GM21423 (cell line): ENCODE data around the gene KIF25.

Experiments
- ATAC-seq: cut with Tn5 transposase; IDR thresholded peaks from one replicate; pipeline ENCODE4 v1.9.1; 2021; ENCODE audit warnings: mild to moderate bottlenecking, moderate library complexity; ENCODE audit not compliant: unreplicated experiment

Gene KIF25, protein sequence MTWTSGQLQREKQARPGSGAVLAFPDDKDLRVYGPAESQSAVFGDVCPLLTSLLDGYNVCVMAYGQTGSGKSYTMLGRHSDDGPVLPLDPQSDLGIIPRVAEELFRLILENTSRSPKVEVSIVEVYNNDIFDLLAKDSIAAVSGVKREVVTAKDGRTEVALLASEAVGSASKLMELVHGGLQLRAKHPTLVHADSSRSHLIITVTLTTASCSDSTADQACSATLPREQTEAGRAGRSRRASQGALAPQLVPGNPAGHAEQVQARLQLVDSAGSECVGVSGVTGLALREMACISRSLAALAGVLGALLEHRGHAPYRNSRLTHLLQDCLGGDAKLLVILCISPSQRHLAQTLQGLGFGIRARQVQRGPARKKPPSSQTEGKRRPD

GRCh38 chr6:167997642-167998041 is at the start of gene KIF25:
Gene KIF25 (plus strand): TSS chr6:167997671. CDS start chr6:168029586, 31,915 bp downstream.
- ATAC-seq, result no peak

DNA sequence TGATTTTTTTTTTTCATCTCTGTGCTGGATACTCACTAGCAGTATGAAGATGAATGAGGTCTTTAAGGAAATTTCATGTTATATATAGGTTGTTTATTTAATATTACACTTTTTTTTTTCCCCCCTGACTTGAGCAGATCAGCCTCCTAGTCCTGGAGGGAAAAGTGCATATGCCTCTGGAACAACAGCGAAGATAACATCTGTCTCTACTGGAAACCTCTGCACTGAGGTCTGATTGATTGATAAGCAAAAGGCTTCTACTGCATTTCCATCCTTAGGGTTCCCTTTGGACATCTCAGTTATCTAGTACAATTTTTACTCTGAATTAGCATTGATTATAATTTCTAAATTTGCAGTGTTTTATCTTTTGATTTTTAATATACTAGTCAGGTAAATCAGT is 49.8 kb upstream of the KIF25 start:
- ATAC-seq, result no peak

DNA sequence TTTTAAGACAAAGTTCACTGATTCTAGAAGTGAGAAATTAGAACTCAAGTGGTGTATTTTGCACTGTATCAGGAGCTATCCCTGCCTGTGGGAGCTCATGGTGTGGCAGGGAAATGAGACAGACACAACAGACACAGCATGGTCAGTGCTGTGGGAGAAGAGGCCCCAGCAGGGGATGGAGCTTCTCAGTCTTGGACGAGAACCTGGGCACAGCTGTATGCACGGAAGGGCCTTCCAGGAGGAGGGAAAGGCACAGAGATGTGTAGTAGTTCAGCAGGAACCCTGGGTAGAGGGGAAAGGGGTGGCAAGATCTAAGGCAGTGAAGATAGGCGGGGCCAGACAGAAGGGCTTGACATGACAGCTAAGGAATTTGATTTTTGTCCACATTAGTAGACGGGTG is 48.8 kb upstream of the KIF25 start:
- no peak for ATAC-seq

DNA sequence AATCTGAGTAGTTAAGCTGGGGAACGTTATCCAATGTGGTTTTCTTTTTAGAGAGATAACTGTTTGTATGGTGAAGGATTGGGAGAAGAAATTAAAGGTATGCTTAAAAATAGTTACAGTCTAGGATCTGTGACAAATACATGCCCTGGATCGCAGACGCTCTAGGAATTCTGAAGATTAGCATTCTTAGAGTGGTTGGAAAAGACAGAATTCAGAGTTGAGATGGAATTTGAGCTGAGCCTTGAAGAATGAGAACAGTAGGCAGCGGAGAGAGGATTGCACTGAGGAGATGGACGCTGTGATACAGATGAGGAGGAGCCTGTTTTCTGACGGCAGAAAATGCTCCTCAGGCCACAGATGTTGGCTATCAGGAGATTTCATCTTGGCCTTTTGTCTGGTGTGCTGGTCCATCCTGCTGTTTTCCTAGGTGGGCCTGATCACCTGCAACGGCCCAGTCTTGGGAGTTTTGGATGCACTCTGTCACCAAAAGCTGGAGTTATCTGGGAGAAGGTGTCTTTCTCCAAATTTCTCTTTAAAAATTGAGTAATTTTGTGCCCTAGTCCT is 48.3 kb upstream of the KIF25 start:
- no peak for ATAC-seq

DNA sequence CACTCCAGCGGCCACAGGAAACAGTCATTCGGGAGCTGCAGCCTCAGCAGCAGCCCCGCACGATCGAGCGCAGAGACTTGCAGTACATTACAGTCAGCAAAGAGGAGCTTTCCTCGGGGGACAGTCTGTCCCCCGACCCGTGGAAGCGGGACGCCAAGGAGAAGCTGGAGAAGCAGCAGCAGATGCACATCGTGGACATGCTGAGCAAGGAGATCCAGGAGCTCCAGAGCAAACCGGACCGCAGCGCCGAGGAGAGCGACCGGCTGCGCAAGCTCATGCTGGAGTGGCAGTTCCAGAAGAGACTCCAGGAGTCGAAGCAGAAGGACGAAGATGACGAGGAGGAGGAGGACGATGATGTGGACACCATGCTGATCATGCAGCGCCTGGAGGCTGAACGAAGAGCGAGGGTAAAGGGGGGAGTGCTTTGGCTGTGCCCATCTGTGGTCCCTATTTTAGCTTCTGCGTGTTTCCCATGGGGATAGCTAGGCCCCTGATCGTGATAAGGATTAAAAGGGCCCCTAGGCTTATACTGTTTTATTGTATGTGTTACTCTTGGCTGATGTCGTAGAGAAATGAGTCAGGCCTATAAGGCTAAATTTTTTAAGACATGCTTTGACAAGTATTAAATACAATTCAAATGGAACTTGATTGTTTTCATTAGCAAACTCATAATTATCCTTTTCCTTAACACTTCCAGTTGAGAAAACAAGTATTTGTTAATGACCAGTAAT is 45.5 kb upstream of the KIF25 start:
- no peak for ATAC-seq

DNA sequence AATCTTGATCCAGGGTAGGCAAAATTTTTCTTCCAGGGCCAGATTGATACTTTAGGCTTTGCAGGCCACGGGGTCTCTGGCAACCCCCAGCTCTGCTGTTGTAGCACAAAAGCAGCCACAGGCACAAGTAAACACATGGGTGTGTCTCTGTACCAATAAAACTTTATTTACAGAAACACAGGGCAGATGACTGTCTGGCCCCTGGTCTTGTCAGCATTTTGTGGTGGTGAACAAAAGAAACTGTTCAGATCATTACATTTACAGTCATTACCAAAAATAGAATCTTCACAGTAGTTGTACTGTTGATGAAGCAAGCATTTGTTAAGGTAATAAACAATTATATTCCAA is 45.0 kb upstream of the KIF25 start:
- ATAC-seq, result no peak

- ATAC-seq, result no peak
These were observed 43.9 kb upstream of the KIF25 start for GRCh38 chr6:167953551-167953950.

DNA sequence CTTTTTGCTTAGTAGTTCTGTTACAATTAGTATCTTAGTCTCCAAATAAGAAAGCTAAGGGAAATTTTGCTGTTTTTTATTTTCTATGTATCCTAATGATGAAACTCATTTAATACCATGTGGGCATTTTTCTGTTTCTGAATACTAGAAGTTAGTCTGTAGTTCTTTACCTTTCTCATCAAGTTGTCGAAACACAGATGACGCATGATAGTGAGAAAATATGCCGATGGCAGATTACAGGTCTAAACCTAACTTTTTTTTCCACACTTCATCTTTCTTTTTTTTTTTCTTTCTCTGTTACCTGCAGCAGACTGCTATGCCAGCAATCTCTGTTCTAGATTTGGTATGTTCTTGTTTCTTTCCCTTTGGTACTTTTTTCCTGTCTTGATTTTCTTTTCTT is 43.3 kb upstream of the KIF25 start:
- ATAC-seq, result no peak

DNA sequence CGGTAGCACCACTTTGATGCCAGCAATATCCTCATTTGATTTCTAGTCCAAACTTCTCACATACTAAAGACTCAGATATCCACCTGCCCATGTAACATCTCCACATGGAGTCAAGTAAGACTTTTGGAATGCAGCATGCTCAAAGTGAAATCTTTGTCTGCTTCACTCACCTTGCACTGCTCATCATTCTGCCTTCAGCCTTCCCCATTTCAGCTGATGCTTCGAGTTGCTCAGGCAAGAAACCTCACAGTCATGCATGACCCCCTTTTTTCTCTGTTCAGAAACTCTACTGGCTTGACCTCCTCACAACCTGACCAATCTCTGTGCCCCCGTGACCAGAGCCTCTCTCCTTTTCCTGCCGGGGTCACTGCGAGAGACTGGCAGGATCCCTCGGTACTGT is 41.0 kb upstream of the KIF25 start:
- no peak for ATAC-seq

GRCh38 chr6:167956983-167957492 is 40.4 kb upstream of the KIF25 start:
- ATAC-seq, result no peak

DNA sequence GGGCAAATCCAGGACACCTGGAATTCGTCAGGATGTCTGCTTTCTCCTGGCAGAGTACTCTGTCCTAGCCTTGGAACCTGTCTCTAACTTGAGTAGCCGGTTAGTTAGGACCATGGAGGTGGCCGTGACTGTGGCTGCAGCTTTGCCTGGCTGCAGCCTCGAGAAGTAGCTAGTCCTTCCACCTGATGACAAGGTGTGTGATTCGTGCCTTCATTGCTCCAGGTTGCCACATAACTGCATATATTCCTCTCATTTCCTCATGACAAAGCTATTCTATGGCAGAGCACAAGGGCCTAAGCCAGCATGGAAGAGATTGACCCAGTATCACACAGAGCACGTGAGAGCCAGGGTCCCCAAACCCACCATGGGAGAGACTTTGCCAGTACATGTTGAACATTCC is 39.8 kb upstream of the KIF25 start:
- ATAC-seq, result no peak

DNA sequence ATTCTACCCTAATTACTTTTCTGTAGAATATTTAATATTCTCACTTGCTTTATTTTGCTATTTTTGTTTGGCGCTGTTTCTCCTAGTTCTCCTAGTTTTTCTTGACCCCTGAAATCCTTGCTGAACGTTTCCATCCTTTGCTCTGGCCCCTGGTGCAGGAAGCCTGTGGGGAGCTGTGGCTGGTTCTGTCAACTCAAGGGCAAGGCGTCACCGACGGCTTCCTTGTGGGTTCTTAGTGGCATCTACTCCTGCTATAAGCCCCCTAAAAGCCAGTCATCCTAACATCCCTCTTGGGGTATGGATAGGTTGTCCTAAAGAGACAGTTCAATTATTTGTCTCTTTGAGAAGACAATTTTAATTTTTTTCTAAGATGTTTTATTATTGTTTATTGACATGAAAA is 36.9 kb upstream of the KIF25 start:
- ATAC-seq, result no peak

DNA sequence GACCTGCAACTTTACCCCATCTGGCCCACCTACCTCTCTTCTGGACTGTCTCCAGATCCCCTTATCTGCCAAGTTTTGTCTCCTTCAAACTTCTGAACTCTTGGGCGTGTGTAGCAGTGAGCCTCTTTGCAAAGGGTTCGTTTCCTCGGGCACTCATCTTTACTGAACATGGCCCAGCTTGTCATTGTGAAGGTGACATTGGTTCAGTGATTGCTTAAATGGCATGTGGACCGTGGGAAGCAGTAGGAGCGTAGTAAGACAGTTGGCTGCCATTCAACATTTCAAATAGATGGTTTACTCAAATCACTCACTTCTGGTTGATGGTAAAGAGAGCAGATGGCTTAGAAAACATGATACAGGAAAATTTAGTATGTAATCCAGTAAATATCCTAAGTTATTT is 34.8 kb upstream of the KIF25 start:
- no peak for ATAC-seq

DNA sequence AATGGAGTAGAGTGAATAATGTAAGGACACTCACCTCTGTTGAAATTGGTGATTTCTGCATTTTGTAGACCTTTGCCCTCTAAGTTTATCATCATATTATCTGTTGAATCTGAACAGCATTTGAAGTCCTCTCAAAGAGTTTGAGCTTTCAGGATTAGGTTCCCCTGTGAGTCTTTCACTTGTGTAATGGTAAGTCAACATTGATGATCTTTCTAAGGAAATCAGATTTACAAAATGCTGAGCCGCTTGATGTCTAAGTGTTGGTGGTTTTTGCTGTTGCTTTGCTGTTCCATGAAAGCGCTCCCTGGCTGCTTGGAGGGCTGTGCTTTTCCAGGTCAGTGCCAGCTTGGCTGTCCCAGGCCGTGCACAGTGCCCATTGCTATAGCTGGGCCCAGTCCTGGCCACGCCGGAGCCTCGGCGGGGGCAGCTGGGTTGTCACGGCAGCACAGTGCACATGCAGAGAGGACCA is 33.8 kb upstream of the KIF25 start:
- ATAC-seq, result no peak

GRCh38 chr6:167965592-167966539 is 31.6 kb upstream of the KIF25 start:
- ATAC-seq, result no peak

- ATAC-seq, result no peak
These were observed 30.9 kb upstream of the KIF25 start for GRCh38 chr6:167966540-167966905.

DNA sequence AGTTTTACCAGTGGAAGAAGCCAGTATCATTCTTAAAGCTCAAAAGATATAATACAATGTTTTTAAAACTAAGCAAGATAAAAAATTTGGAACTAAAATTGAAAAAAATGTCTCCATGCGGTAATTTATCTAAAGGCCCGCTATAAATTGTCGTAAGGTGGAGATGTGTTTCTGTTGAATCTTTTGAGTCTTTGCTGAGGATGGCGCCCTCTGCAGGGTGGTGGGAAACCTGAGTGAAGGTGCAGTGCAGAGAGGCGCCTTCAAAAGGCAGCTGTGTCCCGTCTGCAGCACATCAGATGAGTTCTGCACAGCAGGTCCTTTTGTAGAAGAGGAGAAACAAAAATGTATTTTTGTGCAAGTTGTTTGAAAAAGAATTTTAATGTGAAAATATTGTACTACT is 29.4 kb upstream of the KIF25 start:
- ATAC-seq, result no peak

DNA sequence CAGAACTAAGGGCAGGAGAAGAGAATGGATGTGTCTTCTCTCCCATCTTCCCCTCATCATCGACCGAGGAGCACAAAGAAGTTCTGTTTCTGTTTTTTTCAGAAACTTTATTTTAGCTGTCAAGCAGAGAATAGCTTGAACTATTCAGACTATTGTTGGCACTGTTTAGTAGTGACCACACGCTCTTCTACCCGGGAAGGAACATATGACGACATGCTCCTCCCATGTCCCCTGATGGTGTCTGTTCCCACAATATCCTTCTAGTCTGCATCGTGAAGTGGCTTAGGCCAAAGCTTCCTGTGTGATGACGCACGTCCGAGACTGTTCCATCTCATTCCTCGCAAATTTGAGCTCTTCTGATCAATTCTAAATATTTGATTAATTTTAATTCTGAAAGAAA is 27.2 kb upstream of the KIF25 start:
- no peak for ATAC-seq

DNA sequence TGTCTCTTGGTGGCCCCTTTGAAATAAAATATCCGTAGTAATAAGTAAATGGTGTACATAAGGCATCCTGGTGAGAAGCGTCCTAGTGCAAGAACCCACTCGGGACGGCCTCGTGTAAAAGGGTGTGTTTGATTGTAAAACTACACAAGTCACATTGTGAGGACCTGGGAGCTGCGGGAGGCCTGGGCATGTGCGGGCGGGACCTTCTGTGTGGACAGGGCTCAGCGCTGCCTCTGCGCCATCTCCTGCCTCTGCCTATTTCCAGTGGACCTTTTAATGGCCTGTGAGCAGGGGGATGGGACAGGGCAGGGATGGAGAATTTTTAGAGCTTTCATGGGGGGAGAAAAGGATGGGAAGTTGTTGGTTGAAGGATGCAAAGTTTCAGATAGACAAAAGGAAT is 25.3 kb upstream of the KIF25 start:
- no peak for ATAC-seq

DNA sequence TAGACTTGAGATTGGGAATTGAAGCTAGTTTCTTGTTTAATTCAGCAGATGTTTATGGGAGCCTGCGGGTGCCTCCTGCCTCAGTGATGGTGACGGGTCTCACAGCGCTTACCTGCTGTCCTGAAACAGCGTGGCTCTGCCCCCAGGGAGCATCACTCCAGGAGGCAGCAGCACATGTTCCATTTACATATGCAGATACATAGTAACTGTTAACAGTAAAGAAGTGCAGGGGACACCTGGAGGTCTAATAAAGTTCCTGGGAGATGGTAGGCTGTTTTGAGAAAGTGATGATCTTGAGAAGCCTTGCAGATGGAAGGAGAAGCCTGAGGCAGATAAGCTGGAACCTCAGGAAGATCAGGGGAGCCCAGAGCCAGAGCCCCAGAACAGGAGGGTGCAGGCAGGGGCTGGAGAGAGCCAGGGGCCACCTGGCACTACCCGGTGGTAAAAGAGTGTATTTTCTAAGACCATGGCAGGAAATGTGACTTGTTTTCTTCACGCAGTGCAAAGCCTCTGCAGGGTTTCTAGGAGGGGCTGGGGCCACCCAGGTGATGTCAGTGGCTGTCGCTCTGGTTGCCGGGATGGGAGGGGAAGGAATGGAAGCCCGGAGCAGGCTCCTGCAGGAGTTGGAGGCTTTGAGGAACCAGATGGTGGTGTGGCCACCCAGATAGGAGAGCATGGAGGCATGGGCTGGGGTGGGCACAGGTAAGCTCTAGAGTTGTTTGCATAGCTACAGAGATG is 24.2 kb upstream of the KIF25 start:
- ATAC-seq, result no peak
